HepG2 (cell line): Measurements from ENCODE around the gene MAGI1.

Experiments
- CENPX ChIP-seq: sonication (generic); formaldehyde crosslinking; IDR thresholded peaks from 2 replicates; pipeline ENCODE4 v1.9.0; 2021; ENCODE audit warnings: mild to moderate bottlenecking, missing genetic modification reagents, moderate library complexity
- NCOA5 ChIP-seq: sonication (generic); formaldehyde crosslinking; IDR thresholded peaks from 2 replicates; pipeline ENCODE4 v1.4.0; 2020; ENCODE audit warnings: missing genetic modification reagents
- PAF1 ChIP-seq: IDR thresholded peaks from 2 replicates; pipeline ENCODE4 v1.6.1; 2016; ENCODE audit warnings: missing genetic modification reagents, missing compliant biosample characterization
- POLR2A ChIP-seq, 2 experiments: IDR thresholded peaks; 2 replicates each; pipeline ENCODE4 v1.6.1; 2011; ENCODE audit warnings: low read depth in 2 of 2, low read length in 2 of 2, mild to moderate bottlenecking in 1 of 2, moderate library complexity in 1 of 2; ENCODE audit not compliant: insufficient read depth in 1 of 2
- USF2 ChIP-seq, 2 experiments: sonication (generic) in 1 of 2; formaldehyde crosslinking in 1 of 2; IDR thresholded peaks; 2 replicates each; pipeline versions ENCODE4 v1.5.1 to v1.6.1; 2011 to 2020; ENCODE audit warnings: borderline replicate concordance in 1 of 2, low read depth in 1 of 2, low read length in 1 of 2, mild to moderate bottlenecking in 1 of 2, missing genetic modification reagents in 1 of 2, moderate library complexity in 1 of 2
- ZNF143 ChIP-seq: sonication (generic); formaldehyde crosslinking; IDR thresholded peaks from 2 replicates; pipeline ENCODE4 v1.4.0; 2020; ENCODE audit warnings: missing genetic modification reagents
- ZNF343 ChIP-seq: sonication (generic); formaldehyde crosslinking; IDR thresholded peaks from 2 replicates; pipeline ENCODE4 v1.4.0; 2020; ENCODE audit warnings: mild to moderate bottlenecking, missing genetic modification reagents
- ZNF512 ChIP-seq: sonication (generic); formaldehyde crosslinking; IDR thresholded peaks from 2 replicates; pipeline ENCODE4 v1.4.0; 2020; ENCODE audit warnings: mild to moderate bottlenecking, missing genetic modification reagents
- ZNF878 ChIP-seq: sonication (generic); formaldehyde crosslinking; IDR thresholded peaks from 2 replicates; pipeline ENCODE4 v1.8.1; 2023; ENCODE audit warnings: mild to moderate bottlenecking, missing genetic modification reagents, moderate library complexity
- ZSCAN20 ChIP-seq: sonication (generic); formaldehyde crosslinking; IDR thresholded peaks from 2 replicates; pipeline ENCODE4 v1.4.0; 2020; ENCODE audit warnings: missing genetic modification reagents, mild to moderate bottlenecking, borderline replicate concordance
- TF ChIP-seq, protein P1 (sequence below): sonication (generic); formaldehyde crosslinking; IDR thresholded peaks from 2 replicates; pipeline ENCODE4 v1.4.0; 2020; ENCODE audit warnings: missing genetic modification reagents, borderline replicate concordance
- TF ChIP-seq, protein P2 (sequence below): sonication (generic); formaldehyde crosslinking; IDR thresholded peaks from 2 replicates; pipeline ENCODE4 v1.5.0; 2020; ENCODE audit warnings: mild to moderate bottlenecking, missing genetic modification reagents, moderate library complexity

- TF ChIP-seq ZNF878 (CRISPR knock-in tag) = no peak
- TF ChIP-seq ZNF143 (CRISPR knock-in tag) = no peak
- TF ChIP-seq POLR2A (IDR thresholded peaks at IDR 0.05; ENCODE audit: insufficient read depth in 1 of 2, low read depth in 2 of 2, low read length in 2 of 2) = no peak
- TF ChIP-seq ZNF512 (CRISPR knock-in tag) = no peak
- TF ChIP-seq CENPX (CRISPR knock-in tag) = no peak
- TF ChIP-seq, protein P1, sequence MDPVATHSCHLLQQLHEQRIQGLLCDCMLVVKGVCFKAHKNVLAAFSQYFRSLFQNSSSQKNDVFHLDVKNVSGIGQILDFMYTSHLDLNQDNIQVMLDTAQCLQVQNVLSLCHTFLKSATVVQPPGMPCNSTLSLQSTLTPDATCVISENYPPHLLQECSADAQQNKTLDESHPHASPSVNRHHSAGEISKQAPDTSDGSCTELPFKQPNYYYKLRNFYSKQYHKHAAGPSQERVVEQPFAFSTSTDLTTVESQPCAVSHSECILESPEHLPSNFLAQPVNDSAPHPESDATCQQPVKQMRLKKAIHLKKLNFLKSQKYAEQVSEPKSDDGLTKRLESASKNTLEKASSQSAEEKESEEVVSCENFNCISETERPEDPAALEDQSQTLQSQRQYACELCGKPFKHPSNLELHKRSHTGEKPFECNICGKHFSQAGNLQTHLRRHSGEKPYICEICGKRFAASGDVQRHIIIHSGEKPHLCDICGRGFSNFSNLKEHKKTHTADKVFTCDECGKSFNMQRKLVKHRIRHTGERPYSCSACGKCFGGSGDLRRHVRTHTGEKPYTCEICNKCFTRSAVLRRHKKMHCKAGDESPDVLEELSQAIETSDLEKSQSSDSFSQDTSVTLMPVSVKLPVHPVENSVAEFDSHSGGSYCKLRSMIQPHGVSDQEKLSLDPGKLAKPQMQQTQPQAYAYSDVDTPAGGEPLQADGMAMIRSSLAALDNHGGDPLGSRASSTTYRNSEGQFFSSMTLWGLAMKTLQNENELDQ (CRISPR knock-in tag) = no peak
- TF ChIP-seq USF2 (IDR thresholded peaks at IDR 0.05; ENCODE audit: low read depth, low read length) = no peak
- no peak for TF ChIP-seq USF2 (CRISPR knock-in tag; IDR thresholded peaks at IDR 0.05; ENCODE audit: borderline replicate concordance)
- no peak for TF ChIP-seq PAF1
- no peak for TF ChIP-seq ZSCAN20 (CRISPR knock-in tag)
- no peak for TF ChIP-seq NCOA5
- TF ChIP-seq, protein P2, sequence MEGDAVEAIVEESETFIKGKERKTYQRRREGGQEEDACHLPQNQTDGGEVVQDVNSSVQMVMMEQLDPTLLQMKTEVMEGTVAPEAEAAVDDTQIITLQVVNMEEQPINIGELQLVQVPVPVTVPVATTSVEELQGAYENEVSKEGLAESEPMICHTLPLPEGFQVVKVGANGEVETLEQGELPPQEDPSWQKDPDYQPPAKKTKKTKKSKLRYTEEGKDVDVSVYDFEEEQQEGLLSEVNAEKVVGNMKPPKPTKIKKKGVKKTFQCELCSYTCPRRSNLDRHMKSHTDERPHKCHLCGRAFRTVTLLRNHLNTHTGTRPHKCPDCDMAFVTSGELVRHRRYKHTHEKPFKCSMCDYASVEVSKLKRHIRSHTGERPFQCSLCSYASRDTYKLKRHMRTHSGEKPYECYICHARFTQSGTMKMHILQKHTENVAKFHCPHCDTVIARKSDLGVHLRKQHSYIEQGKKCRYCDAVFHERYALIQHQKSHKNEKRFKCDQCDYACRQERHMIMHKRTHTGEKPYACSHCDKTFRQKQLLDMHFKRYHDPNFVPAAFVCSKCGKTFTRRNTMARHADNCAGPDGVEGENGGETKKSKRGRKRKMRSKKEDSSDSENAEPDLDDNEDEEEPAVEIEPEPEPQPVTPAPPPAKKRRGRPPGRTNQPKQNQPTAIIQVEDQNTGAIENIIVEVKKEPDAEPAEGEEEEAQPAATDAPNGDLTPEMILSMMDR (CRISPR knock-in tag) = no peak
- no peak for TF ChIP-seq ZNF343
Observed at GRCh38 chr3:65748326-65748725, 290.4 kb downstream of the MAGI1 start.
